Left lobe of liver (tissue), 2 donors: ENCODE results near the gene ERBIN. TPM values are rescaled to one million over a fixed set of nuclear protein-coding genes. Genes with fewer than 3 reads are reported as not detected.
"Not testable (repeated sequence)": the region's sequence is repeated elsewhere in the genome, so short reads cannot be mapped to it uniquely, and the experiment has no call there.

ENCODE experiments used
- ATAC-seq: fragments of 200-7000 bp; cut with Tn5 transposase; one replicate; pipeline ENCODE4 v1.9.1; 2020; ENCODE audit warnings: mild to moderate bottlenecking, moderate library complexity
- DNase-seq: peaks from one replicate; pipeline ENCODE4 v3.0.0-alpha.2; 2020; ENCODE audit warnings: low spot score
- total RNA-seq: library from RNA; stranded (reverse); gene quantifications from one replicate; pipeline ENCODE4 v1.2.1, GENCODE V29; 2021
- donor health status: DM: no; HTN: no; CAD: no; lungs with moderate emphysema.
- donor health status: DM: no; HTN: yes; CAD: no.

Gene ERBIN
- total RNA-seq, 1 donor from 2014 or later, result 31.4 TPM

DNA sequence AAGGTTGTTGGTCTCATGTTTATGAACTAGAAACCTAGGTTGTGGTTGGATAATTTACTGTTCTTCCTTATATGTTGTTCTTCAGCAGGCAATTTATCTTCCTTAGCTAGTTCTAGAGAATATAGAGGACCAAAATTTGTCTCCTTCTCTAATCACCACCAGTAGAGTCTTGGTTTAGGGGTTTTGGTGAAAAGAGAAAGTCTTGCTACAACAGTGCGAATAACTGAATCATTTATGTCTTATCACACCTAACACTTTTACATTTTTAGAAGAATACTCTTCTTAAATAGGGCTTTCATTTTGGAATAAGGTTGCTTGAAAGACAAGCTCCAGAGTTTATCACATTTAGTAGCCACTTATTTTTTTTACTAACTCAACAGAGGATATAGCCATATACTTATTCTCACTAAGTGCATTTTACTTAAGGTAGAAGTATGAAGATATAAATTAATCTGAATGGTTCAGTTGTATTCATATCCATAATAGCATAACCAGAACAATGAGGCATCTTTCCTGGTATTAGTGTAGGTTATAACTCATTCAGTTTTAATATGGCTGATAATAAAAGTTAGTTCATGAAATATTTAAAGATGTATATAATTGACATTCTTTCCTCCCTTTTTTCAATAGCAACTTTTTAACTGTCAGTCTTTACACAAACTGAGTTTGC is 67.9 kb downstream of the ERBIN start:
- no peak for DNase-seq
- ATAC-seq, result no peak

DNA sequence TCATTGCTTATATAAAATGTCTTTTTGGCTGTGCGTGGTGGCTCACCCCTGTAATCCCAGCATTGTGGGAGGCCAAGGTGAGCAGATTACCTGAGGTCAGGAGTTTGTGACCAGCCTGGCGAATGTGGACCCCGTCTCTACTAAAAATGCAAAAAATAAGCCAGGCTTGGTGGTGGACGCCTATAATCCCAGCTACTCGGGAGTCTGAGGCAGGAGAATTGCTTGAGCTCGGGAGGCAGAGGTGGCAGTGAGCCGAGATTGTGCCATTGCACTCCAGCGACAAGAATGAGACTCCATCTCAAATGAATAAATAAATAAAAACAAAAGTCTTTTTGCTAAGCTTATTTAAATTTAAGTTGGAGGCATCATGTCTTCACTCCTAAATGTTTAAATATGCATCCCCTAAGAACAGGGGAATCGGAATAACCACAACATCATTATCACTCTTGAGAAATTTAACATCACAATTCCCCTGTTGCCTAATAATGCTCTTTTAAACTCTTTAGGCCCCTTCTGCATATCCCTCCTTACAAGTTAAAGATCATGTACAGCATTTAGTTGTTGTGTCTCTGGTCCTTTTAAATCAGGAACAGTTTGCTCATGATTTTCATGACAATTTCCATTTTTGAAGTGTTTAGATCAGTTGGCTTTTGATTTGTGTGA is 72.8 kb downstream of the ERBIN start:
- ATAC-seq (no peak), DNase-seq (no peak)

DNA sequence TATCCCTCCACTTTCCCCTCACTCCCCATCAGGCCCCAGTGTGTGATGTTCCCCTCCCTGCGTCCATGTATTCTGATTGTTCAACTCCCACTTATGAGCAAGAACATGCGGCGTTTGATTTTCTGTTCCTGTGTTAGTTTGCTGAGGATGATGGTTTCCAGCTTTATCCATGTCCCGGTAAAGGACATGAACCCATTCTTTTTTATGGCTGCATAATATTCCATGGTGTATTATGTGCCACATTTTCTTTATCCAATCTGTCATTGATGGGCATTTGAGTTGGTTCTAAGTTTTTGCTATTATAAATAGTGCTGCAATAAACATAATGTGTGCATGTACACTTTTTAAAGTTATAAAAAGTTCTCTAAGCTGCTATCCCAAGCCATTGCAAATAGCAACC is 75.6 kb downstream of the ERBIN start:
- ATAC-seq (no peak), DNase-seq (no peak)

DNA sequence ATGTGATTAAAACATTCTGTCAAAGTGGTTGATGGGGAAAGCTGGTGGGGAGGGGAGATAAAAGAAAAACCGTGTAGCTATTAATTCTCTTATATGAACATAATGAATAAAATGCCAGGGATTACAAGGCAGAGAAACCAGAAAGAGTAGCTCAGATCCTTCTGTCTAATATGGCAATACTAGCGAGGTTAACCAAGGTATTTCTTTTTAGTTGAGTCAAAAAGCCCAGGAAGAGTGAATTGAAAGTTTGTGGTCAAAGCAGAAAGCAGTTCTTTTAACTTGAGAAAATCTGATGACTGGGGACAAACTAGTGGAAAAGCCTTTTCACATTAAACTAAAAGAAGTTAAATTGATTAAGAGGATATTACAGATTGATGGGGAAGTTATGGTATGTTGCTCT is 76.0 kb downstream of the ERBIN start:
- no peak for ATAC-seq

DNA sequence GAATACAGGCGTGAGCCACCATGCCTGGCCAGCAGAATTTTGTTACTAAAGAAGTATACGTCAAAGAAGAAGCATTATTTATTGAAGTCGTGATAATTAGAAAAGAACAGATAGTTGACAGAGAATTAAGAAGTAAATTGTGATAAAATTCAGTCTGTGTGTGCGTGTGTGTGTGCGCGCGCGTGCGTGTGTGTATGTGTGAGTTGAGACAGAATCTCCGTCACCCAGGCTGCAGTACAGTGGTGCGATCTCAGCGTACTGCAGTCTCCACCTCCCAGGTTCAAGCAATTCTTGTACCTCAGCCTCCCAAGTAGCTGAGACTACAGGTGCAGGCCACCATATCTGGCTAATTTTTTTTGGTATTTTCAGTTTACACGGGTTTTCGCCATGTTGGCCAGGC is 77.8 kb downstream of the ERBIN start:
- no peak for ATAC-seq
- DNase-seq, result no peak

More for the DNA sequence above, 76.0 kb downstream of the ERBIN start:
- DNase-seq, result no peak

DNA sequence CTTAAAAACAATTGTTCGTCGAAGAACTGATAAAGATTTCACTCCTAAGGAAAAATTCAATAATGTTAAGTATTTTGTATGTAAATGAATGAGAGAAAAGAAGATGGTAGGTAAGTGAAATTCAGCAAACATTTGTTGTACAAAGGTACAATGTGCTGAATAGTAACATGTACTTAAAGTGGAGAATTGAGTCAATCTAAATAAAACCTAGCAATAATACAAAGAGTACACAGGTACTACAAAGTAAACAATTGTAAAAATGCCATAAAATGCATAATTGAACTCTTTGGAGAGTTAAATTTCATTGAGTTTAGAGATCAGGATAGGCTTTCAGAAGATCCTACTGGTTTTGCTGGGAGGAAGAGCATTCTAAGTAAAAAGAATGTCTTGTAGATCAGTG is 82.9 kb downstream of the ERBIN start:
- ATAC-seq (no peak), DNase-seq (no peak)

DNA sequence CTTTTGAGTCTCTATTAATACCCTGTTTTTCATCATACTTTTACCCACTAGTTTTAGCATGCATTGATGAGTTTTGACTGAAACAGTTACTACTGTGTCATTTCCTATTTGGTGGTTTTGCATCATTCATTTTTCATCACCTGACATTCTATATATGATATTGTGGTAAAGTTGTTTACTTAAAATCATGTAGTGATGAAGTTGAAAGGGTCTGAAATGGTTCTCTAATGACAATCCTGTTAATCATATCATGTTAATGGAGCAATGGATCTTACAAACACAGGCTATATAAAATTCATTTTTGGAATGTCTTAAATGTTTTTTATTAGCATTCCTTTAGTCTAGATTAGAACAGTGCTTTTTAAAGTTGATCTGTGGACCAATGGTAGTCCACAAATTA is 84.1 kb downstream of the ERBIN start:
- ATAC-seq (no peak), DNase-seq (no peak)

DNA sequence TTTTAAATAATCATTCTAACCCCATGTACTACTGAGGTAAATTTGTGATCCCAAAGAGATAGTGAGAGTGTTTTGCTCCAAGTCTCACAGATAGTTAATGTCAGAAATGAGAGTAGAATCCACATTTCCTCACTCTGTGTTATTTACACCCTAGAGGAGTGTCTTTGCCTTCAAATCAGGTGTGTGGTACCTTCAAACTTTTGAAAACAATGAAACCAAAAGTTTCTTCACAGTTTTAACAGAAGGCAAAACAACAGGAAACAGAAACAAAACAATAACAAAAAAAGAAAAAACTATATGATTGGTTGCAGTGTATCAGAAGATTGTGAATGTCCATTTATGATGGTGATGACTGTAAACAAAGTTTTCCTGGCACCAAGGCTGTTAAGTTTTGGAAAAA is 85.9 kb downstream of the ERBIN start:
- no peak for DNase-seq
- no peak for ATAC-seq

DNA sequence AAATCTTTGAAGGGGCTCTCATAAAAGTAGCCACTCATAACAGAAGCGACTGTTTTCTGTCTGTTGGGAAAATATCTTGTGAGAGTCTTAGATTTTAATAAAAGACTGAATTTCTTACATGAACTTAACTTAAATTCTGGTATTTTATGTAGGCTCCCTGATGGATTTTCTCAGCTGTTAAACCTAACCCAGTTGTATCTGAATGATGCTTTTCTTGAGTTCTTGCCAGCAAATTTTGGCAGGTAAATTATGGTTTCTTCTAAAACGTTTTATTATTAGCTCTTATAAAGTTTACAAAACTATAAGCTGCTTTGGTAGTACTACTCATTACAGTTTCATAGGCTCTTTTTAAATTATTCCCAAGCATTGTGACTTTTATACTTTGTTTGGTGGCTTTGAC is 87.0 kb downstream of the ERBIN start:
- ATAC-seq (no peak), DNase-seq (no peak)

DNA sequence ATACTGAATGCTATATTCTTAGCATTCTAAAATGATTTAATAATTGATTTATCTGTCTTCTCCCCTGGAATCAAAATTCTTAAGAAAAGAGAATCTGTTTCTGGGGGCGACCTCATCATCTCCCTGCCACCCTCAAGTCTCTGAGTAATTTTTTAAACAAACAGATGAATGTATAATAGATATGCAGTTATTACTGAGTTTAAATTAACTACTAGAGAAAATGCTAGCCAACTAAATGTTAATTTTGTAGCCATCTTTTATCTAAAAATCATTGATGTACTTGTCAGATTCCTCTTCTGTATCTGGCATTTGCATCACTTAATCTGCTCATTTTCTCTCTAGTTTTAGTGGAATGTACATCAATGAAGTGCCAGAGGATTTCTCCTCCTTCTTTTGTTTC is 87.5 kb downstream of the ERBIN start:
- no peak for ATAC-seq
- no peak for DNase-seq

DNA sequence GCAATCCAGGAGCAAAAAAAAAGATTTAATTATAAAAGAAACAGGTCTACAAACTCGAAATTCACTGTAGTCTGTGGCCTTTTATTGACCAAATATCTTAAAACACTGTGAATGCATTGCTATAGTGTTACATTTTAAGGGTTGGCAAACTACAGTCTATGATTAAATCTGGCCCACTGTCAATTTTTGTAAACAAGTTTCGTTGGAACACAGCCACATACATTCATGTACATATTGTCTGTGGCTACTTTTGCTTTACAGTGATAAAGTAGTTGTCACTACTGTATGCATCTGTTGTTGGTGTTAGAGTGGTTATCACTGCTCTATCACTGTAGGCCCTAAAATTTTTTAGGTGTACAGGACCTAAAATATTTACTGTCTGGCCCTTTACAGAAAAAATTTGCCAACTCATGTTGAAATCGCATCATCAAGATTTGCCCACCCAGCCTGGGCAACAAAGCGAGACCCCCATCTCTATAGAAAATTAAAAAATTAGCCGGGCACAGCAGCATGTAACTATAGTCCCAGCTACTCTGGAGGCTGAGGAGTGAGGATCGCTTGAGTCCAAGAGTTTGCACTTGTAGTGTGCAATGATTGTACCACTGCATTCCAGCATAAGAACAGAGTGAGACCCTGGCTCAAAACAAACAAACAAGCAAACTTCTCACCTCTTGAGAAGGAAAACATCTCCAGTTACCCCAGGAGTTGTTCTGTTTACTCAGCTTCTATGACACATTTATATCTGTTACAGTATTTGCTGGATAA is 89.0 kb downstream of the ERBIN start:
- no peak for DNase-seq
- no peak for ATAC-seq

DNA sequence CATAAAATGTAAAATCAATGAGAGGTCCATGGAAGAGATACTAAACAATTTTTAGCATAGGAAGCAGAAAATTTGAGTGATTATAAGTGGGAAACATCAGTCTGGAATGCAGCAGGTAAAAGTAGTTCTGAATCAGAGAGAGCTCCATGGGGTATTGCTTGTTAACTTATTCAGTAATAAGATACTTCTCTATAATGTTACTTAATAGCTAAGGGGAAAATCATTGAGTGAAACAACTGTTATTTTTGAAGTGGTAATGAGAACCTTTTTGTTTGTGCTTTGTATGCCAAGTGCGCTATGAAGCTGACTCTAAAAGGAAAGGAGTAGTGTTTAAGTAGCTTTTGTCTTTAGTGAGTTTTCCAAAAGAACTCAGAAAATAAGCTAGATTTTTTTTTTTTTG is 95.2 kb downstream of the ERBIN start:
- no peak for ATAC-seq
- no peak for DNase-seq

DNA sequence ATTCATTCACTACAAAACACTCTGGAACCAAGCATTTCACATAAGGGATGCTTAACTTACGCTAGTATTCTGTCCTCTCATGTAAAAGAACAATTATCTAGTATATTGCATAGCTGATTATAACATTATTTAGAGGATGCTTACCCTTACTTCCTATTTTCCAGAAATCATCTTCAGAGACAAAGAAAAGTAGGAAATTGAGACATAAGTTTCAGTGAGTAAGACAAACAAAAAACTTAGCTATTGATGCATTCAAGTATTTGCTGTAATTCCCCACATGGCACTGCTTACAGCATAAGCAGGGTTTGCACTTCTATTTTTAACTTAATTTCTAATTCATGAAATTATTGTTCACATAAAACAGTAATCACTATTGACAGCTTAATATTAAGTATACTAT is 112.9 kb downstream of the ERBIN start:
- ATAC-seq, result no peak
- DNase-seq, result no peak

DNA sequence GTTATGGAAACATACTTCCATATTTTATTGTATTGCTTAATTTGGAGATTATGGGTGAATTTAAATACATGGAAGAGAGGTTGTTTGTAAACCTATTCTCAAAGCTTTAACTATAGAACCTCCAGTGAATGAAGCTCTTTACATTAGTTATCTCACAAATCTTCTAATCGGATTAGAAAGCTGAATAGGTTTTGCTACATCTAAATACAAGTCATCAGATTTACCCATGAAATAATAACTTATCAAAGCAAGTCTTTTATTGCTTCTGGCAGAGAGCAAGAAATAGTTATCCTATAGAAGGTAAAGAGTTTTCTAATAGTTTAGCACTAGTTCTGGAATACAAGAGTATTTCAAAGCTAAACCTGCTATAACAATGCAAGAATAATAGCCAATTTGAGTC is 113.3 kb downstream of the ERBIN start:
- no peak for DNase-seq
- ATAC-seq, result no peak

DNA sequence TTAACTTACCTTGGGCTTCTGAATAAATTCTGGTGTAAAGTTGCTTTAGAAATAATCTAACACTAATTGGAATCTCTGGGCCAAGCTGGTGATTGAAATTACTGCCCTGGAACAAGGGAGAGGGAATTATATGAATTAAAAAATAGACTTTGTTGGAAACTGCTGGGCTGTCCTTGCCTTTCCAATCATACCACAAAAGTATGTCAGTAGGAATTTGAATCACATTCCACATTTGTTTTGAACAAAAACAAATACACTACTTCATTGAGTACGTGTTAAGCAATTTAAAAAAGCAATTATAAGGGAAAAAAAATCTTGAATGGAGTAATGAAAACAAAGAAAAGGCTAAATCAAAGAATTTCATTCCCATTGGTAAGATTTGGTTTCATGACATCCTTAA is 115.3 kb downstream of the ERBIN start:
- ATAC-seq (no peak), DNase-seq (no peak)

DNA sequence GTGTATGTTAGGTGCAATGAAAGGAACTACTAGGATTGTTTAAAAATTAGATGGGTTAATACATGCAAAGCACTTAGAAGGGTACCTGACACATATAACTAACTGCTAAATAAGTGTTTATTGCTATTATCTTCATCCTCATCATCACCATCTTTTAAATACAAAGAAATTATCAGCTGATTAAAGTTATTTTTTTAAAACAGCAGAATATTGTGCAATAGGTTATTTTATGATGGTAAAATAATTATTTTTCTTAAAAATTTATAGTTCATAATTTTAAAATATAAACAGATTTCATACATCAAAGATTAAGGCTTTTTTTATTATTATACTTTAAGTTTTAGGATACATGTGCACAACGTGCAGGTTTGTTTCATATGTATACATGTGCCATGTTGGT is 130.9 kb downstream of the ERBIN start:
- ATAC-seq (no peak), DNase-seq (no peak)

DNA sequence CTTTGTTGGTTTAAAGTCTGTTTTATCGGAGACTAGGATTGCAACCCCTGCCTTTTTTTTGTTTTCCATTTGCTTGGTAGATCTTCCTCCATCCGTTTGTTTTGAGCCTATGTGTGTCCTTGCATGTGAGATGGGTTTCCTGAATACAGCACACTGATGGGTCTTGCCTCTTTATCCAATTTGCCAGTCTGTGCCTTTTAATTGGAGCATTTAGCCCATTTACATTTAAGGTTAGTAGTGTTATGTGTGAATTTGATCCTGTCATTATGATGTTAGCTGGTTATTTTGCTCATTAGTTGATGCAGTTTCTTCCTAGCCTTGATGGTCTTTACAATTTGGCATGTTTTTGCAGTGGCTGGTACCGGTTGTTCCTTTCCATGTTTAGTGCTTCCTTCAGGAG is 134.9 kb downstream of the ERBIN start:
- not testable (repeated sequence) for ATAC-seq

DNA sequence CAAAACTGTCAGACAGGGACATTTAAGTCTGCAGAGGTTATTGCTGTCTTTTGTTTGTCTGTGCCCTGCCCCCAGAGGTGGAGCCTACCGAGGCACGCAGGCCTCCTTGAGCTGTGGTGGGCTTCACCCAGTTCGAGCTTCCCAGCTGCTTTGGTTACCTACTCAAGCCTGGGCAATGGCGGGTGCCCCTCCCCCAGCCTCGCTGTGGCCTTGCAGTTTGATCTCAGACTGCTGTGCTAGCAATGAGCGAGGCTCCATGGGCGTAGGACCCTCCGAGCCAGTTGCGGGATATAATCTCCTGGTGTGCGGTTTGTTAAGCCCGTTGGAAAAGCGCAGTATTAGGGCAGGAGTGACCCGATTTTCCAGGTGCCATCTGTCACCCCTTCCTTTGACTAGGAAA is 136.7 kb downstream of the ERBIN start:
- not testable (repeated sequence) for ATAC-seq, DNase-seq

More for the DNA sequence above, 134.9 kb downstream of the ERBIN start:
- DNase-seq, result not testable (repeated sequence)

DNA sequence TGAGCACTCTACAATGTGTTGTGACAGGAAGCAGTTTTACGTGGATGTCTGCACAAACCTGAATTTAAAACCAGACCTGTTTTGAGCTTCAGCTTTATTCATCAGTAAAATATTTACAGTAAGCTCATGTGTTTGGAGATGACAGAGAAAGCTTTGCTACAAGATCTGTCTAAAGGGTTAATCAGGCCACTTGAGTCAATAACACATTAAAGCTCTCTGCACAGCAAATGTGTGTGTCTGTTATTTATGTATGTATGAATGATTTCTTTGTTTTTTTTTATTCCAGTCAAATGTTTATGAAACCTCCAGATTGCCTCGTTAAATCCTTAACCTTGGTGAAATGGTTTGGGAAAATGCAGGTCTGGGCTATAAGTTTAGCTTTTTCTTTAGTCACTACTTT is 140.5 kb downstream of the ERBIN start:
- no peak for DNase-seq
- no peak for ATAC-seq

DNA sequence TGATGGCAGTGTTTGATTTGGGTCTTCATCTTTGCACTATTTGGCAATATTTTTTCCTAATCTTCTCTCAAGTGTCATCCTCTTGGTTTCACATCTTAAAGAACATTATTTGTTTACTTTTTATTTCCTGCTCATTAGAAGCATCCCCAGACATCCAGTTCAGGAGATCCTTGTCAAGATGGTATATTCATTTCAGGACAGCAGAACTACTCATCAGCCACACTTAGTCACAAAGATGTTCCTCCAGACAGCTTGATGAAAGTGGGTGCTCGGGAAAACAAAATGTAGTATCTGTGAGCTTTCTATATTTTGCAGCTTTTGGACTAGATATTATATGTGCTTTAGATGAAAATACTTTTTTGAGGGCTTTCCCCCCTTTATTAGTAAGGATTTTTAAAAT is 145.7 kb downstream of the ERBIN start:
- DNase-seq (no peak), ATAC-seq (no peak)

DNA sequence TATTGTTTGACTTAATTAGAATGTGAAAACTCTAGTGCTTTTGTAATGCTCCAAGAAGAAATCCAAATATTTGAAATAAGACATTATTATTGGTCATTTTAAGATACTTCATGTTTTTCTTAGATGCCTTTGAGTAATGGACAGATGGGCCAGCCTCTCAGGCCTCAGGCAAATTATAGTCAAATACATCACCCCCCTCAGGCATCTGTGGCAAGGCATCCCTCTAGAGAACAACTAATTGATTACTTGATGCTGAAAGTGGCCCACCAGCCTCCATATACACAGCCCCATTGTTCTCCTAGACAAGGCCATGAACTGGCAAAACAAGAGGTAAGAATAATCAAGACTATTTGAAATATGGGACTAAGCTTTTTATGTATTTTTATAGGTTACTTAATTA is 148.5 kb downstream of the ERBIN start:
- DNase-seq (no peak), ATAC-seq (no peak)

DNA sequence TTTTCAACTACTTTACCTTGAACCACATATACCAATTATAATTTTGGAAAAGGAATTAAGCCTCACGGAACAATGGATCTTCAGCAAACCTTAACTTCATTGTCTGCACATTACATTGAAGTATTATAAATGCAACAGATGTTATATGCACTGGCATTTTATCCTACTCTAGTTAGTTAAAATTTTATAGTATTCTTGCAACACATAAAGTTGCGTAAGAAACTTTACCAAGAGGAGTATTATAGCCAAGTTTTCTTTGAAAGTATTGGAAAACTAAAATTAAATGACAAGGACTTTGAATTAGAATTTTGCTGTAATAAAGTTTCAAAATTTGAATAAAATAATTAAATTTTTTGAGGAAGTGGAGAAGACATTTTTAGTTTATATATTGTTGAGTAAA is 154.3 kb downstream of the ERBIN start:
- ATAC-seq, result peak; percentile 46

More for the DNA sequence above, 154.3 kb downstream of the ERBIN start:
- no peak for DNase-seq
